ENCODE data around the gene GRAMD4.

DNA sequence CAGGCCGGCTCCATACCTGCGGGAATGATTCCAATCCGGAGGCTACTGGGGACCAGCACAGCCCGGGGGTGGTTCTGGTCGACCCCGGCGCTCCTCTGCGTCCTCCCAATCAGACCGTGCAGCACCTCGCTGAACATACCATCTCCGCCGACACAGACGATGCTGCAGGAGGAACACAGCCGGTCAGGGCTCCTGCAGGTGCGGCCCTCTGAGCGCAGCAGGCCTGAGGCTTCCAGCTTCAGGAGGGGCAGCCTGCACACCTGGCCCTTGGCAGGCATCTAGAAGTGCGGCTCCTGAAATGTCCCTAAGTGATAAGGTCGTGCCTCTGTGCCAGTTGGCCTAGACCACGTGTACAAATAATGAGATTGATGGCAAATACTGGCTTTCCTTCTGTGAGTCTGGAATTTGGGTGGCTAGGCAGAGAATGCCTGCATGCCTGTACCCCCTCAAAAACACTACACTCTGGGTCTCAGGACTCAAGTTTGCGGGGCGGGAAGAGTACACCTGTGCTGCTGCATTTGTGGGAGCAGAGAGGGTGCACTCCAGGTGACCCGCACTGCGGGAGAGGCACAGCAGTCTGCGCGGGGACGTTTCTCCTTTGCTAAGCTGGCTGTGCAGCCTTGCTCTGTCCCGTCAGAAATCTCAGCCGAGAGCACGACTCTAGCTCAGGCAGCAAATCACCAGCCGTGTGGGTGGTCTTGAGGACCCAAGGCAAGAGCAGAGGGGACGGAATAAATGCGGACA, 87.8 kb downstream of the GRAMD4 start:
- TF ChIP-seq CTCF (IDR thresholded peaks at IDR 0.05 in 8 of 11, conservative IDR thresholded peaks at IDR 0.05 in 3 of 11), result no peak
- peak in 1 of 3 donors; percentile 48 for TF ChIP-seq POLR2AphosphoS5 (IDR thresholded peaks at IDR 0.05)
- TF ChIP-seq POLR2A (IDR thresholded peaks at IDR 0.05), result no peak
